WTC11 (cell line): ENCODE data around the gene TTC38. TPM values are rescaled to one million over a fixed set of nuclear protein-coding genes. Genes with fewer than 3 reads are reported as not detected.

ENCODE experiments used
- ATAC-seq: fragments of 200-7000 bp; cut with Tn5 transposase; 2 replicates; pipeline ENCODE4 v1.10.0; 2021; ENCODE audit warnings: mild to moderate bottlenecking, moderate library complexity
- CTCF ChIA-PET: fragments of 300-600 bp; sonication (Branson Sonifier 250); formaldehyde crosslinking; loops from one replicate; lab custom pipeline; 2021; ENCODE audit warnings: antibody characterized with exemption; lab: Charles Lee
- POLR2A ChIA-PET: fragments of 350-600 bp; sonication (Branson Sonifier 250); formaldehyde crosslinking; loops from one replicate; lab custom pipeline; 2021; ENCODE audit warnings: antibody characterized with exemption; lab: Charles Lee
- DNase-seq: peaks from one replicate; pipeline ENCODE4 v3.0.0; 2021; ENCODE audit warnings: low spot score
- H3K27ac Mint-ChIP-seq: 2 replicates; pipeline ENCODE4 v1.8.0; 2021; ENCODE audit warnings: mixed read lengths
- H3K27me3 Mint-ChIP-seq: 2 replicates; pipeline ENCODE4 v1.8.0; 2021; ENCODE audit warnings: low read depth, mild to moderate bottlenecking, moderate library complexity, mixed read lengths
- H3K36me3 Mint-ChIP-seq: 2 replicates; pipeline ENCODE4 v1.8.0; 2021; ENCODE audit warnings: mixed read lengths
- H3K4me1 Mint-ChIP-seq: 2 replicates; pipeline ENCODE4 v1.8.0; 2022; ENCODE audit warnings: mixed read lengths
- H3K4me3 Mint-ChIP-seq: 2 replicates; pipeline ENCODE4 v1.8.0; 2021; ENCODE audit warnings: mild to moderate bottlenecking, moderate library complexity, mixed read lengths
- H3K9me3 Mint-ChIP-seq: 2 replicates; pipeline ENCODE4 v1.8.0; 2021; ENCODE audit warnings: mixed read lengths
- CREB1 ChIP-seq: sonication (generic); formaldehyde crosslinking; IDR thresholded peaks from 2 replicates; pipeline ENCODE4 v1.8.0; 2023; ENCODE audit warnings: mild to moderate bottlenecking, missing genetic modification reagents
- ESRRA ChIP-seq: sonication (generic); formaldehyde crosslinking; IDR thresholded peaks from 2 replicates; pipeline ENCODE4 v1.8.1; 2022; ENCODE audit warnings: mild to moderate bottlenecking, missing genetic modification reagents, borderline replicate concordance
- GABPB1 ChIP-seq: sonication (generic); formaldehyde crosslinking; IDR thresholded peaks from 2 replicates; pipeline ENCODE4 v1.8.1; 2023; ENCODE audit warnings: mild to moderate bottlenecking, missing genetic modification reagents
- KAT7 ChIP-seq: sonication (generic); formaldehyde crosslinking; IDR thresholded peaks from 2 replicates; pipeline ENCODE4 v1.8.1; 2023; ENCODE audit warnings: missing genetic modification reagents, mild to moderate bottlenecking, borderline replicate concordance
- NFATC4 ChIP-seq: fragments of 250-450 bp; sonication (Bioruptor Pico); IDR thresholded peaks from 2 replicates; pipeline ENCODE4 v1.9.0; 2021; ENCODE audit warnings: mild to moderate bottlenecking
- NFYB ChIP-seq: sonication (generic); formaldehyde crosslinking; conservative IDR thresholded peaks from 2 replicates; pipeline ENCODE4 v1.8.0; 2022; ENCODE audit warnings: low read depth, missing genetic modification reagents
- NR2C2 ChIP-seq: sonication (generic); formaldehyde crosslinking; IDR thresholded peaks from 2 replicates; pipeline ENCODE4 v1.8.0; 2022; ENCODE audit warnings: mild to moderate bottlenecking, missing genetic modification reagents
- OVOL2 ChIP-seq: fragments of 250-450 bp; sonication (Bioruptor Pico); IDR thresholded peaks from 2 replicates; pipeline ENCODE4 v1.9.0; 2021; ENCODE audit warnings: mild to moderate bottlenecking, borderline replicate concordance
- PRRX2 ChIP-seq: fragments of 250-450 bp; sonication (Bioruptor Pico); IDR thresholded peaks from 2 replicates; pipeline ENCODE4 v1.8.0; 2021; ENCODE audit warnings: mild to moderate bottlenecking
- SOX15 ChIP-seq: fragments of 250-450 bp; sonication (Bioruptor Pico); IDR thresholded peaks from 2 replicates; pipeline ENCODE4 v1.9.0; 2021; ENCODE audit warnings: mild to moderate bottlenecking
- SP1 ChIP-seq: sonication (generic); formaldehyde crosslinking; conservative IDR thresholded peaks from 2 replicates; pipeline ENCODE4 v1.8.1; 2022; ENCODE audit warnings: missing genetic modification reagents
- ZNF317 ChIP-seq: sonication (generic); formaldehyde crosslinking; IDR thresholded peaks from 2 replicates; pipeline ENCODE4 v1.8.1; 2023; ENCODE audit warnings: low read depth, mild to moderate bottlenecking, moderate library complexity, missing genetic modification reagents, borderline replicate concordance
- ZNF416 ChIP-seq: fragments of 250-450 bp; sonication (Bioruptor Pico); IDR thresholded peaks from 2 replicates; pipeline ENCODE4 v1.9.0; 2021; ENCODE audit warnings: mild to moderate bottlenecking, inconsistent platforms
- total RNA-seq: library from RNA; stranded (reverse); gene quantifications from 3 replicates; pipeline ENCODE4 v1.2.3, GENCODE V29; 2021
- TF ChIP-seq, protein P1 (sequence below): fragments of 250-450 bp; sonication (Bioruptor Pico); IDR thresholded peaks from 2 replicates; pipeline ENCODE4 v1.8.0; 2021; ENCODE audit warnings: mild to moderate bottlenecking
- TF ChIP-seq, protein P2 (sequence below): sonication (generic); formaldehyde crosslinking; IDR thresholded peaks from 2 replicates; pipeline ENCODE4 v1.8.0; 2022; ENCODE audit warnings: mild to moderate bottlenecking, missing genetic modification reagents
- TF ChIP-seq, protein P3 (sequence below): sonication (generic); formaldehyde crosslinking; conservative IDR thresholded peaks from 2 replicates; pipeline ENCODE4 v1.8.1; 2023; ENCODE audit warnings: mild to moderate bottlenecking, low read depth, missing genetic modification reagents, moderate library complexity
- TF ChIP-seq, protein P4 (sequence below): sonication (generic); formaldehyde crosslinking; IDR thresholded peaks from 2 replicates; pipeline ENCODE4 v1.8.0; 2023; ENCODE audit warnings: missing genetic modification reagents
- TF ChIP-seq, protein P5 (sequence below): sonication (generic); formaldehyde crosslinking; IDR thresholded peaks from 2 replicates; pipeline ENCODE4 v1.8.1; 2022; ENCODE audit warnings: mild to moderate bottlenecking, missing genetic modification reagents, moderate library complexity, borderline replicate concordance

Gene TTC38
- total RNA-seq, 1 experiment from 2014 or later: 20.7 TPM

DNA sequence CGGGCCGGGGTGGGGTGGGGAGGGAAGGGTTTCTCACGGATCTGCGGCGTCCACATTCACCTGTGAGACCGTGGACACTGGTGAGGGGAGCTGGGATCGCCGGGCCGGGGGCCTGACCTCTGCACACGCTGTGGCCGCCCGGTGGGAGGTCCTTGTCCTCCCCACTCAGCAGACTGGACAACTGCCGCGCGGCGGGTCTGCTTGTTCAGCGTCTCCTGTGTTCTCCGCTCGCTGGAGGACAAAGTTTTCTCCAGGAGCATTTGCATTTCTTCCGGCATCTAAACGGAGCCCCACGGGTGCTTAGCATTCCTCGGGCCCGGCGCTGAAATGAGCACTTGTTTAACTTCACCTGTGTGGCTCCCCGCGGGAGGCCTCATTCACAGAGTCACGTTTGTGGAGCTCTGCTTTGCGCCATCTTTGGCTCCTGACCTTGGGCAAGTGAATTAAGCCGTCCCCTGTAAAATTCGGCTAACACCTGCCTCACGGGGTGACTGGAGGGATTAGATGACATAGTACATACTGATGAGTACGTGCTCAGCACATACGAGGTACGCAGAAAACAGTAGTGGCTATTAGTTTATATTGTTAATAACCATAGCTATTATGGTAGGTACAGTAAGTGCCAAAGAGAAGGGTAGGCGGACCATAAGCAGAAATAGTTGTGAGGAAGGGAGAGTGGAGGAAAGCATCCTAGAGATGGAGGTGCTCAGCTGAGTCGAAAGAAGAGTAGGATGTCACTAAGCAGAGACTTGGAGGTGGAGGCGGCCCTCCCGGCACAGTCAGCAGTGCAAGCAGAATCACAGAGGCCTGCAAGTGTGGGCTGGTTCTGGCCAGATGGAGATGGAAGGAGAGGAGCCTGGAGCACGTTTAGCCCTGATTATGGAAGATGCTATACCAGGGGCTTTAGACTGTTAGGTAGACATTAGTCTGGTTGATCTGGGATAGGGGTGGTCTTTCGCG is 68.6 kb downstream of the TTC38 start:
- TF ChIP-seq GABPB1 (CRISPR knock-in tag) (no peak), NR2C2 (CRISPR knock-in tag) (no peak), PRRX2 (no peak), NFYB (CRISPR knock-in tag) (no peak), SP1 (CRISPR knock-in tag) (no peak), CREB1 (CRISPR knock-in tag) (no peak), SOX15 (CRISPR knock-in tag) (no peak), OVOL2 (CRISPR knock-in tag) (no peak), ZNF317 (CRISPR knock-in tag) (no peak), ESRRA (CRISPR knock-in tag) (no peak), NFATC4 (CRISPR knock-in tag) (no peak), ZNF416 (CRISPR knock-in tag) (no peak)
- TF ChIP-seq, protein P1, sequence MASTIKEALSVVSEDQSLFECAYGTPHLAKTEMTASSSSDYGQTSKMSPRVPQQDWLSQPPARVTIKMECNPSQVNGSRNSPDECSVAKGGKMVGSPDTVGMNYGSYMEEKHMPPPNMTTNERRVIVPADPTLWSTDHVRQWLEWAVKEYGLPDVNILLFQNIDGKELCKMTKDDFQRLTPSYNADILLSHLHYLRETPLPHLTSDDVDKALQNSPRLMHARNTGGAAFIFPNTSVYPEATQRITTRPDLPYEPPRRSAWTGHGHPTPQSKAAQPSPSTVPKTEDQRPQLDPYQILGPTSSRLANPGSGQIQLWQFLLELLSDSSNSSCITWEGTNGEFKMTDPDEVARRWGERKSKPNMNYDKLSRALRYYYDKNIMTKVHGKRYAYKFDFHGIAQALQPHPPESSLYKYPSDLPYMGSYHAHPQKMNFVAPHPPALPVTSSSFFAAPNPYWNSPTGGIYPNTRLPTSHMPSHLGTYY (CRISPR knock-in tag): no peak
- TF ChIP-seq, protein P2, sequence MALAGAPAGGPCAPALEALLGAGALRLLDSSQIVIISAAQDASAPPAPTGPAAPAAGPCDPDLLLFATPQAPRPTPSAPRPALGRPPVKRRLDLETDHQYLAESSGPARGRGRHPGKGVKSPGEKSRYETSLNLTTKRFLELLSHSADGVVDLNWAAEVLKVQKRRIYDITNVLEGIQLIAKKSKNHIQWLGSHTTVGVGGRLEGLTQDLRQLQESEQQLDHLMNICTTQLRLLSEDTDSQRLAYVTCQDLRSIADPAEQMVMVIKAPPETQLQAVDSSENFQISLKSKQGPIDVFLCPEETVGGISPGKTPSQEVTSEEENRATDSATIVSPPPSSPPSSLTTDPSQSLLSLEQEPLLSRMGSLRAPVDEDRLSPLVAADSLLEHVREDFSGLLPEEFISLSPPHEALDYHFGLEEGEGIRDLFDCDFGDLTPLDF (CRISPR knock-in tag): no peak
- TF ChIP-seq, protein P3, sequence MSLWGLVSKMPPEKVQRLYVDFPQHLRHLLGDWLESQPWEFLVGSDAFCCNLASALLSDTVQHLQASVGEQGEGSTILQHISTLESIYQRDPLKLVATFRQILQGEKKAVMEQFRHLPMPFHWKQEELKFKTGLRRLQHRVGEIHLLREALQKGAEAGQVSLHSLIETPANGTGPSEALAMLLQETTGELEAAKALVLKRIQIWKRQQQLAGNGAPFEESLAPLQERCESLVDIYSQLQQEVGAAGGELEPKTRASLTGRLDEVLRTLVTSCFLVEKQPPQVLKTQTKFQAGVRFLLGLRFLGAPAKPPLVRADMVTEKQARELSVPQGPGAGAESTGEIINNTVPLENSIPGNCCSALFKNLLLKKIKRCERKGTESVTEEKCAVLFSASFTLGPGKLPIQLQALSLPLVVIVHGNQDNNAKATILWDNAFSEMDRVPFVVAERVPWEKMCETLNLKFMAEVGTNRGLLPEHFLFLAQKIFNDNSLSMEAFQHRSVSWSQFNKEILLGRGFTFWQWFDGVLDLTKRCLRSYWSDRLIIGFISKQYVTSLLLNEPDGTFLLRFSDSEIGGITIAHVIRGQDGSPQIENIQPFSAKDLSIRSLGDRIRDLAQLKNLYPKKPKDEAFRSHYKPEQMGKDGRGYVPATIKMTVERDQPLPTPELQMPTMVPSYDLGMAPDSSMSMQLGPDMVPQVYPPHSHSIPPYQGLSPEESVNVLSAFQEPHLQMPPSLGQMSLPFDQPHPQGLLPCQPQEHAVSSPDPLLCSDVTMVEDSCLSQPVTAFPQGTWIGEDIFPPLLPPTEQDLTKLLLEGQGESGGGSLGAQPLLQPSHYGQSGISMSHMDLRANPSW (CRISPR knock-in tag): no peak
- TF ChIP-seq, protein P4, sequence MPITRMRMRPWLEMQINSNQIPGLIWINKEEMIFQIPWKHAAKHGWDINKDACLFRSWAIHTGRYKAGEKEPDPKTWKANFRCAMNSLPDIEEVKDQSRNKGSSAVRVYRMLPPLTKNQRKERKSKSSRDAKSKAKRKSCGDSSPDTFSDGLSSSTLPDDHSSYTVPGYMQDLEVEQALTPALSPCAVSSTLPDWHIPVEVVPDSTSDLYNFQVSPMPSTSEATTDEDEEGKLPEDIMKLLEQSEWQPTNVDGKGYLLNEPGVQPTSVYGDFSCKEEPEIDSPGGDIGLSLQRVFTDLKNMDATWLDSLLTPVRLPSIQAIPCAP (CRISPR knock-in tag): no peak
- TF ChIP-seq, protein P5, sequence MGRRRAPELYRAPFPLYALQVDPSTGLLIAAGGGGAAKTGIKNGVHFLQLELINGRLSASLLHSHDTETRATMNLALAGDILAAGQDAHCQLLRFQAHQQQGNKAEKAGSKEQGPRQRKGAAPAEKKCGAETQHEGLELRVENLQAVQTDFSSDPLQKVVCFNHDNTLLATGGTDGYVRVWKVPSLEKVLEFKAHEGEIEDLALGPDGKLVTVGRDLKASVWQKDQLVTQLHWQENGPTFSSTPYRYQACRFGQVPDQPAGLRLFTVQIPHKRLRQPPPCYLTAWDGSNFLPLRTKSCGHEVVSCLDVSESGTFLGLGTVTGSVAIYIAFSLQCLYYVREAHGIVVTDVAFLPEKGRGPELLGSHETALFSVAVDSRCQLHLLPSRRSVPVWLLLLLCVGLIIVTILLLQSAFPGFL (CRISPR knock-in tag): no peak
- DNase-seq: peak; percentile 30

DNA sequence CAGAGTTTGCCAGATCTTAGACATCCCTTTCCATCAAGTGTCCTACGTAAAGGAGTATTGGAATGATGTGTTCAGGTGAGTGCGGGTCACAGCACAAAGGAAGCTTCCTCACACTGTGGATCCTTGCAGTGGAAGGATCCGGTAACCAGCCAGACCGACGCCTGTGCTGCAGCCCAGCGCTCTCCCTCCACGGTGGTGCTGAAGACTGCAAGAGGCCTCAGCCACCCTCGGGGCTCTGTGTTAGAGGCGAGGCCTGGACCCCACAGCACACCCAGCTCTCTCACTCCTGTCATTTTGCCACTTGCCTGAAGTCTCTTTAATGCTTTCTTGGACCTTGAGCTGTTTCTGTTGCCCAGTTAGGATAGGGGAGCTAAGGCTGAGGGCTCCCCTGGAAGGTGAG is 70.1 kb downstream of the TTC38 start:
- Mint-ChIP-seq H3K27ac (peak overlapping the region; percentile 19; the same call in 1 of the 2 replicates), H3K36me3 (peaks cover 51% of the 10 kb centered on the region), H3K27me3 (no peaks in the 10 kb centered on the region), H3K4me3 (no peak overlapping the region), H3K9me3 (no peaks in the 10 kb centered on the region), H3K4me1 (peaks cover 18% of the 10 kb centered on the region)
- POLR2A ChIA-PET: no interaction called here
- DNase-seq: no peak
- CTCF ChIA-PET: no interaction called here
- TF ChIP-seq, protein P4 (CRISPR knock-in tag): no peak
- no peak for TF ChIP-seq KAT7 (CRISPR knock-in tag)
- no peak for ATAC-seq

More for the DNA sequence above, 68.6 kb downstream of the TTC38 start:
- H3K27me3 Mint-ChIP-seq: no peaks in the 10 kb centered on the region
- peak overlapping the region; percentile 69 for H3K27ac Mint-ChIP-seq
- ChIA-PET POLR2A (interaction anchor here (0.8 to 1.3 kb wide), 4 partner anchors 8 to 69 kb away, joined by 3 read pairs; no protein-coding TSS in a partner anchor), CTCF (interaction anchor here (1.0 to 2.3 kb wide), 6 partner anchors 31 to 422 kb away, joined by 3 to 11 read pairs (median 4); no protein-coding TSS in a partner anchor)
- peaks cover 41% of the 10 kb centered on the region for H3K36me3 Mint-ChIP-seq
- no peaks in the 10 kb centered on the region for H3K9me3 Mint-ChIP-seq
- no peak for ATAC-seq
- H3K4me1 Mint-ChIP-seq: peaks cover 18% of the 10 kb centered on the region
- H3K4me3 Mint-ChIP-seq: peak overlapping the region; percentile 90
